Stimulated activated CD4-positive, alpha-beta T cell treated with anti-CD3 and anti-CD28 coated beads, Interleukin-4, amount 100 ng/mL, for 4 hours (primary cell): Measurements from ENCODE around the gene TXNDC2.
"Not testable (repeated sequence)": the region's sequence is repeated elsewhere in the genome, so short reads cannot be mapped to it uniquely, and the experiment has no call there.

Source experiments
- DNase-seq, 2 experiments: peaks; one replicate each; pipeline ENCODE4 v3.0.0-alpha.2; 2020

The TXNDC2 gene

GRCh38 chr18:9885170-9886004 is at the start of gene TXNDC2:
TSS of gene TXNDC2 (plus strand) at chr18:9885973. CDS start at chr18:9886681, 708 bp downstream.
- DNase-seq, result no peak

GRCh38 chr18:9838144-9838877 is 47.5 kb upstream of the TXNDC2 start:
- DNase-seq, result no peak

- DNase-seq, result no peak
Observed at GRCh38 chr18:9839211-9839610, 46.6 kb upstream of the TXNDC2 start.

GRCh38 chr18:9839853-9840252 is 45.9 kb upstream of the TXNDC2 start:
- DNase-seq, result no peak

GRCh38 chr18:9841752-9842151 is 44.0 kb upstream of the TXNDC2 start:
- DNase-seq, result no peak

GRCh38 chr18:9842448-9842847 is 43.3 kb upstream of the TXNDC2 start:
- no peak for DNase-seq

- DNase-seq, result no peak
Observed at GRCh38 chr18:9845256-9845655, 40.5 kb upstream of the TXNDC2 start.

GRCh38 chr18:9846162-9846925 is 39.4 kb upstream of the TXNDC2 start:
- no peak for DNase-seq

GRCh38 chr18:9848170-9848879 is 37.4 kb upstream of the TXNDC2 start:
- no peak for DNase-seq

- DNase-seq, result no peak
Observed at GRCh38 chr18:9849407-9850283, 36.1 kb upstream of the TXNDC2 start.

- DNase-seq, result no peak
Observed at GRCh38 chr18:9850309-9850708, 35.5 kb upstream of the TXNDC2 start.

GRCh38 chr18:9851511-9851910 is 34.3 kb upstream of the TXNDC2 start:
- DNase-seq, result no peak

GRCh38 chr18:9852266-9853081 is 33.3 kb upstream of the TXNDC2 start:
- no peak for DNase-seq

- no peak for DNase-seq
Observed at GRCh38 chr18:9854801-9855676, 30.7 kb upstream of the TXNDC2 start.

GRCh38 chr18:9855681-9856080 is 30.1 kb upstream of the TXNDC2 start:
- DNase-seq, result no peak

GRCh38 chr18:9856092-9856491 is 29.7 kb upstream of the TXNDC2 start:
- no peak for DNase-seq

- not testable (repeated sequence) for DNase-seq
Observed at GRCh38 chr18:9857479-9857998, 28.2 kb upstream of the TXNDC2 start.

- DNase-seq, result no peak
Observed at GRCh38 chr18:9858642-9859041, 27.1 kb upstream of the TXNDC2 start.

GRCh38 chr18:9859232-9859631 is 26.5 kb upstream of the TXNDC2 start:
- no peak for DNase-seq

- DNase-seq, result no peak
Observed at GRCh38 chr18:9860682-9861081, 25.1 kb upstream of the TXNDC2 start.
